Caco-2 (cell line): ENCODE results near the gene DCTN3. TPM values are rescaled to one million over a fixed set of nuclear protein-coding genes. Genes with fewer than 3 reads are reported as not detected.

Experiments used
- BruUV-seq: library from RNA; stranded (reverse); fragments of 400-500 nt; replicated peaks from 2 replicates; lab custom pipeline; 2021; lab: Mats Ljungman, UMichigan
- CTCF ChIA-PET: fragments of 300-600 bp; sonication (Branson Sonifier 250); formaldehyde crosslinking; loops from one replicate; lab custom pipeline; 2022; ENCODE audit warnings: antibody characterized with exemption; lab: Charles Lee
- POLR2A ChIA-PET: fragments of 300-600 bp; sonication (Branson Sonifier 250); formaldehyde crosslinking; loops from one replicate; lab custom pipeline; 2022; ENCODE audit warnings: antibody characterized with exemption; lab: Charles Lee
- DNase-seq, 2 experiments: peaks; one replicate each; pipeline versions ENCODE4 v3.0.0 to v3.0.0-alpha.2; 2020 to 2022
- H3K27me3 ChIP-seq: replicated peaks from 2 replicates; pipeline ENCODE4 v1.6.0; 2011; ENCODE audit warnings: low read length; ENCODE audit not compliant: control insufficient read depth, insufficient read depth
- H3K36me3 ChIP-seq: 2 replicates; pipeline ENCODE4 v1.5.1; 2011; ENCODE audit warnings: low read length; ENCODE audit not compliant: control insufficient read depth, insufficient read depth
- H3K4me1 ChIP-seq: fragments of 250-450 bp; sonication (Bioruptor Pico); 2 replicates; pipeline ENCODE4 v1.5.1; 2020; ENCODE audit warnings: mild to moderate bottlenecking
- H3K4me3 ChIP-seq: 2 replicates; pipeline ENCODE4 v1.5.1; 2011; ENCODE audit warnings: low read depth, mild to moderate bottlenecking, control low read depth, low read length
- H3K9me3 ChIP-seq: fragments of 250-450 bp; sonication (Bioruptor Pico); 2 replicates; pipeline ENCODE4 v1.5.1; 2020; ENCODE audit warnings: mild to moderate bottlenecking, moderate library complexity
- H3K27ac Mint-ChIP-seq: one replicate; pipeline ENCODE4 v1.8.0; 2022; ENCODE audit warnings: mixed read lengths; ENCODE audit not compliant: unreplicated experiment
- H3K27me3 Mint-ChIP-seq: one replicate; pipeline ENCODE4 v1.8.0; 2022; ENCODE audit warnings: mixed read lengths; ENCODE audit not compliant: insufficient read depth, unreplicated experiment
- H3K36me3 Mint-ChIP-seq: one replicate; pipeline ENCODE4 v1.8.0; 2022; ENCODE audit warnings: mild to moderate bottlenecking, mixed read lengths; ENCODE audit not compliant: insufficient read depth, unreplicated experiment
- H3K4me1 Mint-ChIP-seq: one replicate; pipeline ENCODE4 v1.8.0; 2022; ENCODE audit warnings: low read depth, mixed read lengths; ENCODE audit not compliant: unreplicated experiment
- H3K4me3 Mint-ChIP-seq: one replicate; pipeline ENCODE4 v1.8.0; 2022; ENCODE audit warnings: mild to moderate bottlenecking, moderate library complexity, mixed read lengths; ENCODE audit not compliant: unreplicated experiment
- H3K9me3 Mint-ChIP-seq: one replicate; pipeline ENCODE4 v1.8.0; 2022; ENCODE audit warnings: mixed read lengths; ENCODE audit not compliant: unreplicated experiment
- CTCF ChIP-seq, 2 experiments: fragments of 200-600 bp in 1 of 2; IDR thresholded peaks; 1 replicate in 1 of 2; 2 replicates in 1 of 2; pipeline versions ENCODE4 v1.5.1 to v1.8.0; 2011 to 2022; ENCODE audit warnings: antibody characterized with exemption in 1 of 2, control low read depth in 1 of 2, inconsistent platforms in 1 of 2, low read depth in 1 of 2, low read length in 1 of 2, mild to moderate bottlenecking in 1 of 2, moderate library complexity in 1 of 2; ENCODE audit not compliant: insufficient read depth in 1 of 2, severe bottlenecking in 1 of 2, unreplicated experiment in 1 of 2
- intact Hi-C: fragments of 100-400 bp; cut with micrococcal nuclease; formaldehyde crosslinking; loops from one replicate; pipeline ENCODE4 v1.10.0; 2022; ENCODE audit not compliant: unreplicated experiment
- total RNA-seq: library from RNA; stranded (reverse); gene quantifications from 2 replicates; pipeline ENCODE4 v1.2.3, GENCODE V29; 2022

Gene DCTN3
- total RNA-seq, 1 experiment from 2014 or later = 70.0 TPM

GRCh38 chr9:34566972-34567371 is 53.3 kb downstream of the DCTN3 start:
- BruUV-seq = no TSS peak
- Mint-ChIP-seq H3K36me3 (no peaks in the 10 kb centered on the region), H3K9me3 (peaks cover 8% of the 10 kb centered on the region), H3K27me3 (peaks cover 10% of the 10 kb centered on the region), H3K4me3 (no peak overlapping the region), H3K27ac (no peak overlapping the region), H3K4me1 (no peaks in the 10 kb centered on the region)
- Histone ChIP-seq H3K4me3 (no peak overlapping the region), H3K4me1 (no peaks in the 10 kb centered on the region), H3K36me3 (no peaks in the 10 kb centered on the region), H3K9me3 (no peaks in the 10 kb centered on the region), H3K27me3 (no peaks in the 10 kb centered on the region; the same call in 1 of the 2 replicates)
- TF ChIP-seq CTCF (IDR thresholded peaks at IDR 0.05; ENCODE audit: insufficient read depth in 1 of 2, low read depth in 1 of 2, low read length in 1 of 2, severe bottlenecking in 1 of 2, unreplicated experiment in 1 of 2) = no peak
- no peak for DNase-seq
- intact Hi-C loops = no loop called here
- POLR2A ChIA-PET = no interaction called here
- CTCF ChIA-PET = no interaction called here

GRCh38 chr9:34566322-34566721 is 54.0 kb downstream of the DCTN3 start:
- Histone ChIP-seq H3K9me3 (no peaks in the 10 kb centered on the region), H3K4me1 (no peaks in the 10 kb centered on the region), H3K36me3 (no peaks in the 10 kb centered on the region), H3K4me3 (no peak overlapping the region), H3K27me3 (no peaks in the 10 kb centered on the region; the same call in 1 of the 2 replicates)
- Mint-ChIP-seq H3K27me3 (peaks cover 6% of the 10 kb centered on the region), H3K27ac (no peak overlapping the region), H3K4me3 (no peak overlapping the region), H3K4me1 (no peaks in the 10 kb centered on the region), H3K9me3 (peaks cover 8% of the 10 kb centered on the region), H3K36me3 (no peaks in the 10 kb centered on the region)
- no peak for TF ChIP-seq CTCF (IDR thresholded peaks at IDR 0.05; ENCODE audit: insufficient read depth in 1 of 2, low read depth in 1 of 2, low read length in 1 of 2, severe bottlenecking in 1 of 2, unreplicated experiment in 1 of 2)
- intact Hi-C loops = no loop called here
- CTCF ChIA-PET = no interaction called here
- POLR2A ChIA-PET = no interaction called here
- no TSS peak for BruUV-seq
- no peak for DNase-seq

GRCh38 chr9:34565856-34566255 is 54.4 kb downstream of the DCTN3 start:
- no TSS peak for BruUV-seq
- Histone ChIP-seq H3K4me3 (no peak overlapping the region), H3K27me3 (no peaks in the 10 kb centered on the region; the same call in 1 of the 2 replicates), H3K9me3 (no peaks in the 10 kb centered on the region), H3K4me1 (no peaks in the 10 kb centered on the region), H3K36me3 (no peaks in the 10 kb centered on the region)
- ChIA-PET CTCF (no interaction called here), POLR2A (no interaction called here)
- Mint-ChIP-seq H3K9me3 (peaks cover 8% of the 10 kb centered on the region), H3K27ac (no peak overlapping the region), H3K36me3 (no peaks in the 10 kb centered on the region), H3K4me3 (no peak overlapping the region), H3K27me3 (peaks cover 6% of the 10 kb centered on the region), H3K4me1 (no peaks in the 10 kb centered on the region)
- no peak for TF ChIP-seq CTCF (IDR thresholded peaks at IDR 0.05; ENCODE audit: insufficient read depth in 1 of 2, low read depth in 1 of 2, low read length in 1 of 2, severe bottlenecking in 1 of 2, unreplicated experiment in 1 of 2)
- no peak for DNase-seq
- intact Hi-C loops = no loop called here
